ENCODE data around the gene PPM1A. TPM values are rescaled to one million over a fixed set of nuclear protein-coding genes. Genes with fewer than 3 reads are reported as not detected.
A peak's percentile ranks its signal among the peaks of the same experiment; 100 is the strongest.

The PPM1A gene
- polyA plus RNA-seq (2013, experiment 1 of 2; ENCODE audit: insufficient read length), result 33.6 TPM
- polyA plus RNA-seq (2013, experiment 2 of 2; ENCODE audit: insufficient read length), result 37.1 TPM

DNA sequence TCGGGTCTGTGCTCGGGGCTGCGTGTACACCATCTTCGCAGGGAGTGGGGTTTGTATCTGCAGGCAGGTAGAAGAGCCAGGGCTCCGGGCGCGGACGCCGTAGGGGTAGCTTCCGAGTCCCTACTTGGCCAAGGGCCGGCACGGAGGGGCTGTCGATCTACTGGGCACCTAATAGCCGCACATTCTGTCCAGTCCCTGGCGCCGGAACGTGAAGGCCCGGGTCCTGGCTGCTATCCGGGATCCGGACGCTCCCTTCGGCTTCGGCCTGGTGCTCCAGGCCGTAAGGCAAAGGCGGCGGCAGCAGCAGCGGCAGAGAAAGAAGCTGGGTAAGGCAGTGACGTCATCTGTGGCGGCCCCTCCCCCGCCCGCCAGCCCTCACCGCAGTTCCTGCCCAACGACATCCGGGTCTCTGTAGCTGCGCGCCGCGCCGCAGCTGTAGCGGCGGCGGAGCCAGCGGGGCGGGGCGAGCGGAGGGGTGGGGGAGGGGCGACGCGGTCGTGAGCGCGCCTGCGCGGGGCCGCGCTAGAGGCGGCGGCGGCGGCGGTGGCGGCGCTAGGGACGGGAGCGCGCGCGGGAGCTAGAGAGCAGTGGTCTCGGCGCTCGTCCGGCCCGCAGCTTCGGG, at the start of gene PPM1A:
Gene PPM1A (plus strand): TSS at position 525 of the 622 bp plus-strand sequence. CDS start 33,483 bp downstream, outside the sequence.
- DNase-seq, result peak; percentile 96

DNA sequence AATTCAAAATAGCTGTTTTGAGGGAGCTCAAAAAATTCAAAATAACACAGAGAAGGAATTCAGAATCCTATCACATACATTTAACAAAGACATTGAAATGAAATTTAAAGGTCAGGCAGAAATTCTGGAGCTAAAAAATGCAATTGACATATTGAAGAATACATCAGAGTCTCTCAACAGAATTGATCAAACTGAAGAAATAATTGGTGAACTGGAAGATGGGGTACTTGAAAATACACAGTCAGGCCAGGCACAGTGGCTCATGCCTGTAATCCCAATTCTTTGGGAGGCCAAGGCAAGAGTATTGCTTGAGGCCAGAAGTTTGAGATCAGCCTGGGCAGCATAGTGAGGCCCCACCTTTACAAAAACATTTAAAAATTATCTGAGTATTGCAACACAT, 49.7 kb upstream of the PPM1A start:
- DNase-seq, result no peak

DNA sequence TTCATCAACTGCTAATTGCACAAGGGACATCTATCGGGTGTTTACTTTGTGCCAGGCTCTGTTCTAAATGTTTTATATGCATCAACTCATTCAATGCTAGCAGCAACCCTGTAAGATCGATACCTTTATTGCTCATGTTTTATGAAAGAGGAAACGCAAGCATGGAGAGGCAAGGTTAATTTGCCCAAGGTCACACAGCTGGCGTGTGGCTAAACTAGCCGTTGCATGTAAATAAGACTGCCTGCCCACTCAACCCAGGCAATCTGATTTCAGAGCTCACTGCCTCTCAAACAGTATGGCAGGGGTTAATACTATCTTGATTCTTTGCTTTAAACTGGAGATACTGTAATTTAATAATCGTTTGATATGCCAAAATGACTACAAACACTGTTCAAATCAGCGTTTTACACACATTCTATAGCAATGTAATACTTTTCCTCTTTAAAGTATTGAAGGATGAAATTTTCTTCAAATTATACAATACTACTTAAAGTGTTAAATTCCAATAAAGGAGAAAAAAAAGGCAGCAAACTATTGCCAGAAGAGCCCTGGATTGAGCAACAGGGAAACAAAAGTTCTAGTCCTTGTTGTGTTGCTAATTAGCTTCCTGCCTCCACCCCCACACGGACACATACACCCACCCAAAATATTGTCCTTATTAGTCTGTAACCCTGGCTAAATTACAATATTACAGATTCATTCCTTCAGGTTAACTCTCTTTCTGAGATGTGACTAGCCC, 44.7 kb upstream of the PPM1A start:
- DNase-seq, result no peak

DNA sequence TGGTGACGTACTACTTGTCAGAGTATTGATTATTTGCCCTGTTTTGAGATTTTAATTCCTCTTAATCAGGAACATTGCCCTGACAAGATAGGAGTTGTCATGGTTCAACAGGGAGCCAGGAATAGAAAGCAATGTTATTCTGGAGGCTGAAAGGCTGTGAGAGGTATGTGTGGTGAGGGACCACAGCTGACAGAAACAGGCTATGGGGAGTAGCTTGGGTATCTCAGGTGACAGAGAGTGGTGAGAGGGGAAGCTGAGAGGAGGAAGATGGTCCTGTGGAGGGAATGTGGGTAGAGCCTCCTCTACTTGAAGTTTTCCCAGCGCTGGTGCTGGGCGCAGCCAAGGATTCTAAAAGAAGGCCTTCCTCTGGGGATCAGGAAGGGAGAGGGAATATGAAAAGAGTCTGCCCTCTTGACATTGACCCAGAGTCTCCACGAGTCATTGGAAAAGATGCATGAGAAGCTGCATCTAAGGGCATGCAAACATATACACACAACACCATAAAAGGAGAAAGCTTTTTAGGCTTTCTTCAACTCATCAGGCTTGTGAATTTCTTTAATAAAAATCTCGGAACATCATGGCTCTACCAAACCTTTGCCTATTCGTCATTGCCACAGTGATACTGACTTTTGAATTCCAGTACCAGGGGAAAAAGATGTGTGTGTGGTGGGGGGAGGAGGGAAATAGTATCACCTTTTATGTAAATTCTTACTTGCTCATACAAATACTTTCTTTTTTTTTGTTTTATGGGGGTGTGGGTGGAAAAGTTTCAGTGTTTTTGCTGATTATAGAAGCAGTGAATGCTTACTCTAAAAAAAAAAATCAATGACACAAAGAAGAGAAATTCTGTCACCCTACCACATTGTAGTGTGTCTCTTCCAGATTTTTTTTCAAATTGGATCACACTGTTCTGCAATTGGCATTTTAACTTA, 43.9 kb upstream of the PPM1A start:
- DNase-seq, result no peak

DNA sequence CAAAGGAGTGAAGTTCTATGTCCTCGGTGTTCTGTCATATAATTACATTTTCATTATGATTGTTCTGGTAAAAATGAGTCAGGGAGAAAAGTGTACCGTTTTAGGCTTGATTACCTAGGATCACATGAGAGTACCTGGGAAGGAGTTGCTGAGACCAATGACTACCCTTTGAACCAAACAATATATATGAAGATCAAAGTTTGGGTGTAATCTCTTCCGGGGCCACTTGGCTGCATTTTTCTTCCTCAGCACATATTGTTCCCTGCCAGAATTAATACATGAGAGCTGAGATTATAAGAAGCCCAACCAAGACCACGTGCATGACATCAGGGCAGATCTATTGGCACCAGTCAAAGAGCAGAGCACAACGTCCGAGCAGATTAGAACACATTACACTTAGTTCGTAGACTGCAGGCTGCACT, 42.8 kb upstream of the PPM1A start:
- DNase-seq, result no peak

DNA sequence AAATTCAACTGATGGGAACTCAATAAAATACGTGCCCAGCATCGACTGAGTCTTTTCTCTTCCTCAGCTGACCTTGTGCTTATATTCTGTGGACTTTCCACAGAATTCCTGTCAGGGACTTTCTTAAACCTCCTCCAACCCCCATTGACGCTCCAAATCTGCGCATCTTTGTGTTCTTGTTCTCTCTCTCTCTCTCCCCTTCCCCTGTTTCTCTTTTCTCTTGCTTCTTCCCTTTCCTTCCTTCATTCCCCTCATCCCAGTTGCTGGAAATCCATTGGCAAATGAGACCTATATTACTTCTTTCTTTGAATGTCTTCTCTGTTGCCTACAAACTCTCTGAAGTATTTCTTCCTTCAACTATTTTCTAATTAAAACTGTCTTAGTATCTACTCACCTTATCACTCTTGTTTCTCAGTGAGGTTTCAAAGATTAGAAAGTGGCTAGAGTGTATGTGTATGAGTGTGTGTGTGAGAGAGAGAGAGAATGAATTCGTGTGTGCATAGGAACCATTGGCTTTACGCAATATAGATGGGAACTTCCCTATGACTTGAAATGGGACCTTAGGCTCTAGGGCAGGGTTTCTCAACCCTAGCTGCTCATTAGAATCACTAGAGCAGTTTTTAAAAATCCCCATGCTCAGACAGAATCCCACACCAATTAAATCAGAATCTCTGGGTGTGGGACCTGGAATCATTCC, 42.0 kb upstream of the PPM1A start:
- no peak for DNase-seq

DNA sequence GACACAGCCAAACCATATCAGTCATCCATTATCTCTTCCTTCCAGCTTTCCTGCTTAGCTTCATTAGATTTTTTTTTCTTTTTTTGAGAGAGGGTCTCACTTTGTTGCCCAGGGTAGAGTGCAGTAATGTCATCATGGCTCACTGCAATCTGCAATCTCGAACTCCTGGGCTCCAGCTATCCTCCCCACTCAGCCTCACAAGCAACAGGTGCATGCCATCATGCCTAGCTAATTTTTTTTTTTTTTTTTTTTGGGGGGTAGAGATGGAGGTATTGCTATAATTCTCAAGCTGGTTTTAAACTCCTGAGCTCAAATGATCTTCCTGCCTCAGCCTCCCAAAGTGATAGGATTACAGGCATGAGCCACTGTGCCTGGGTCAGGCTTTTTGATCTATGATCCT, 38.3 kb upstream of the PPM1A start:
- DNase-seq, result no peak

DNA sequence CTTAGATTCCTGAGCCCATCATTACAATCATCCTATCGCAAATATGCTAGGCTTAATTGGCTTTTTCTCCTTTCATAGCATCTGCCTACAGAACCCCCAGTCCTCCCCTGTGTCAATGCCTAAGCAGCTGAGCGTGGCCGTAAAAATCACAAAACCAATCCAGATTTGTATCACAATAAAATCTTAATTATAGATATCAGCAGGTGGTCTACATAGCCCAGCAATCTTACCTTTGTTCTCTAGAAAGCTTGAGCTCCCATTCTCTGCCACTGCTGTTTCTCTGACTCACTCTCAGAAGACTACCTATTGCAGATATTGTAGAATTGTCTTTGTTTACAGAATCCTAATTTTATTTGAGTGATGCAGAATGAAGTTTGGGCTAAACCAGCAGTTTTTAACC, 37.9 kb upstream of the PPM1A start:
- no peak for DNase-seq

DNA sequence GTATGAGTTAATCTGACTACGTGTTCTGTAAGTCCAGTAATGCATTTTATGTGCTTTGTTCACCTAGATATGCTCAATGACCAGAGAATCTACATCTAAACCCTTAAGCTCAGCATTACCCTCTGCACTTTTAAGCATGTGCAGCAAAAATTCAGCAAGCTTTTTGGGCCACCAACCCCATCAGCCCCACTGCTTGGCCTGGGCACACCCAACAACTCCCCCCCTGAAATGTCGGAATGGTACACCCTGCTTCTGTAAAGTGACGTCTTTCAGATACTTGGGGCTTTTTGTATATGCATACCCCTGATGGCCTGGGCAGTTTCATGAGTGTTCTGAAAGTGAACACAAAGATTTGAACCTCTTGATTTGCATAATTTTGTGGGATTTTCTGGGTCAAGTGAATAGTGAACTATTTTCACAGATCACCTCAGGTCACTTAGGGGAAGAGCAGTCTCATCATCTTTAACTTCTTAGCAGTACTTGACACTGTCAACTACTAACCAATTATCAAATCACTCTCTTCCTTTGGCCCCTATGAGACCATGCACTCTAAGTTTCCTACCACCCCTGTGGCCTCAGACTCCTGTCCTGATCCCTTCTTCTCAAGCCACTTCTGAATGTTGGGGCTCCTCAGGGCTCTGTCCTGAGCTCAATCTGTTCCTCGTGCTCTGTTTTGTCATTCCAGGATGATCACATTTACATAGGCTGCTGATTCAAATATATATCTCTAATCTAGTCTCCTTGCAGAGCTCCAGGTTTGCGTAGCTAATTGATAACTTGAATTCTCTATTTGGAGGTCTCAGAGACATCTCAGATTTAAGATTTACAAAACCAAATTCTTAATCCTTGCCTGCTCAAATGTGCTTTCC, 36.3 kb upstream of the PPM1A start:
- DNase-seq, result no peak

DNA sequence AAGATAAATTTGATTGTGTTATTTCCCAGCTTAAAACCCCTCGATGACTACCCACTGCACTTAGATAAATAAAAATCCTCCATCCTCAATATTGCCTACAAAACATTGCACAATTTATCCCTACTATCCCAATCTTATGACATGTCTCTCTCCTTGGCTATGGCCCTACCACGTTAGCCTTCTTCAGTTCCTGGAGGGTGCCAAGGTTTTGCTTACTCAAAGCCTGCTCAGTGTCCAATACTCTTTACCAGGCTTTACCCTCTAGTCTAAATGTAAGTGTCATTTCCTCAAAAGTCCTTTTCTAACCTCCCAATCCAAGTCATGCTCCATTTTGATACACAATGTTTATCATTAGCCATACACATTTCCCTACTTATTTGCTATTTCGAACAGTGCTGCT, 35.0 kb upstream of the PPM1A start:
- DNase-seq, result no peak

DNA sequence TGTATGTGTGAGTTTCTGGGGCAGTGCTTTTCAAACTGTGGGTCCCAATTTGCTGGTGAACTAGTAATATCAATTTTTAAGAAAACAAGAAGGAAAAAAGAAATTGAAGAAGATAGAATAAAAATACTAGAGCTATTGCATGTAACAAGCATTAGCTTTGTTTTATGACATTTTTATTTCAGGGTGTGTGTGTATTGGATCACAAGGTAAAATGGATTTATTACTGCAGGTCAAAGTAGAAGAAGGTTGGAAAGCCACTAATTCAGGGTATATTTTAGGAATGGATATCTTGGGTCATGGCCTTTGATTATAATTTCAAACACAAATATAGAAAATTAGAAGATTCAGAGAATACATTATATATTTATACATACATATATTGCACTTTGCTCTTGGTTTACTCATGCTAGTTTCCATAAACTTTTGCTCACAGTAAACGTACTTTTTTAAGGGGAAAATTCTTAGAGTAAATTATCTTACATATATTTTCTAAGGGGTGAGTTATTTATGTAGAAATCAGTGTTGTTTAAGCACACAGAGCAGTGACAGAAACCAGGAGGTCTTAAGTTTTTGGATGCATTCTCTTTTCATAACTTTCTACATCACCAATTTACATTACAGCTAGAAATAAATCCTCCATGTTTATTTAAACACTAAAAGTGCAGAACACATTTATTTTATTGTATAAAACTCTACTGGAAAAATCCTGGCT, 34.5 kb upstream of the PPM1A start:
- DNase-seq, result no peak

DNA sequence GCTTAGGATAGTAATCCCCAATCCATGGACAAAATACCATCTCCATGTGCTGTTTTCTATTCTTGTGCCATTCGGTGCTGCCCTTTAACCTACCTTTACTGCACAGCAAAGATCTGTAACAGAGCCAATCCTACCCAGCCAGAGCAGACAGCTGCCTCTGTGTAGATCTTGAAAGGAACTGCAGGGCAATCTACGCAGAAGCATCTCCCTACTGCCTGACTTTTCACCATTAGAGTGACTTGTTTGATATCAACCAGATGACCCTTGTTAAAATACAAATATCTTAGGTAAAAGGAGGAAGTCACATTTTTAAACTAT, 33.9 kb upstream of the PPM1A start:
- DNase-seq, result no peak

DNA sequence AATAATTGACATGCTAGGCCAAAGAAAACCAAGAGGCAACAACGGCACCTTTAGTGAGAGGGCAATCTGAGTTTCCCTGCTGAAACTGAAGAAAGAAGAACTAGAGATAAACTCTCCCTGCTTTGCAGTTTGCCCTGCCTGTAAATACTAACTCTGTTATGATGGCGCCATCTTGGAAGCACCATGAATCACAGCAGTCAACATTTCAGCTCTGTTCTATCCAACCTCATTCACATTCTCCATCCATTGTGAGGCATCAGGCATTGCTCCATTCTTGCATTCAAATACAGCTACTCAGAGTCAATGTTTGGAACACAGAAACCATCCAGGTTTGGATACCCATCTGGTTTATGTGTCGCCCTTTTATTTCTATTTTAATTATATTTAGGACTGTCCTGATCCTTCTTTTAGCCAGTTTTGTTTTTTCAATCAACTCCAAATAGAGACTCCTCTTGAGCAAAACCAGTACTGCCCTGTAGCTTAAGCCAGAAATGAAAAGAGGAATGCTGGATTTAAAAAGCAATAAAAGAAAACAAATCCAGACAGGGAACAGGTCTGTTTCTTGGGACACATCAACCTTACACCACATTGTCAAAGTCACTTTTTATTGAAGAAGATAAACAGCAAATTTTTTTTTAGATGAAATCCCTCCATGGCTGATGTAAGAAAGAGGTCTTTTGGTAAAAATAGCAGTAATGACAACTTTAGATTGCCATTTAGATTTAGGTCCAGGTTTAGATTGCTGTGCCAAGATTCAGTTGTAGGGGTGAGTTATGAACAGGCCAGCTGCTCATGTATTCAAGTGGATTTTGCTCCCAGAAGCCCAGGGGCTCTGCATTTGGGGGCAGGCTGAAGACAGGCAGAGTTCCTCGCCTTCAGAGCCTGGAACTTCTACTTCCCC, 33.3 kb upstream of the PPM1A start:
- no peak for DNase-seq

DNA sequence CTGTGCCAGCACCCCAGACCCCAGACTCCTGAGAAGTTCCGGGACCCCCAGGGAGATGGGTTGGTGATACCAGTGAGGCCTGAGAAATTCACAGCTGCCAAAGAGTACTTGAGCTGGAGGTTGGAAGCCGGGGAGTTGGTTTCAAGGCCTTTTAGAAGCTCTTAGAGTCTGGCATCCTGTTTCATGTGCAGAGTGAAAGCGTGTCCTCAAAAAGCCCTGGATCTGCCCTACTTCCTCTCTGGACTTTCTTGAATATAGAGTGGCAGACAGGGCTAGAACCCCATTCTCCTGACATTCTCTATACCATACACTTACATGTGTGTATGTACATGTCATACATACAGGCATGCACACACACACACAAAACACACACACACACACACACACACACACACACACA, 31.3 kb upstream of the PPM1A start:
- DNase-seq, result no peak

DNA sequence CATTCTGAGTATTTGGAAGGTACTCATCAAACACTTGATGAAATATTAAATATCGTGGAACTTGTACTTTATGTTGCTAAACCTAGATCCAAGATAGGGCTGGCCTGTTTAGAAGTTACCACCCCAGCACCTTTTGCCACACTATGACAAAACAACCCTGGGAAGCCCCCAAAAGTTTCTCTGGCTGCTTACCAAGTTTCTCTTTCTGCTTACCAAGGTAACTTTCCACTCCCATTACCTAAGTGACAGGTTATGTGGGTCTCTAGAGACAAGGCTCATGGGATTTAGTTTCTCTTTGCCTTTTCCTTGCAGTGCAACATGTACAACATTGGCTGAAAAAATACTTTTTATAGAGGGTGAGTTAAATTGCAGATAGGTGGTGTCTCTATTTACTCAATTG, 28.9 kb upstream of the PPM1A start:
- no peak for DNase-seq

DNA sequence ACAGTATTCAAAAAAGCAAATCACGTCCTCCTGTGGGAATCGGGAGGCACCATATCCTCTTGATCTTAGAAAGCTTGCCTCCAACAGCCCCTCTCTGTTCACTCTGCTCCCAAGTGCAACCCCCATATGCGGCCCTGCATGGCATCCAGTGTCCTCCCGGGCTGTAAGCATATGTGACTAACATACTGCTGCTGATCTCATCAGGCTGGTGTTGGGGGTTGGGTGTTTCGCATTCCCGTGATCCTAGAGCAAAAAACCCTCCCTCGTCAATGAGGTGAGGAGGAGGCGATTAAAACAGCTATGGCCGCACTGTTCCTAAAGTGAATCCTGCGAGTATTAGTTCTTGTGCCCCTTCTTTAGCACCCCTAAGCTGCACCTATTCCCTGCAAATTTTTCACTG, 28.1 kb upstream of the PPM1A start:
- no peak for DNase-seq

DNA sequence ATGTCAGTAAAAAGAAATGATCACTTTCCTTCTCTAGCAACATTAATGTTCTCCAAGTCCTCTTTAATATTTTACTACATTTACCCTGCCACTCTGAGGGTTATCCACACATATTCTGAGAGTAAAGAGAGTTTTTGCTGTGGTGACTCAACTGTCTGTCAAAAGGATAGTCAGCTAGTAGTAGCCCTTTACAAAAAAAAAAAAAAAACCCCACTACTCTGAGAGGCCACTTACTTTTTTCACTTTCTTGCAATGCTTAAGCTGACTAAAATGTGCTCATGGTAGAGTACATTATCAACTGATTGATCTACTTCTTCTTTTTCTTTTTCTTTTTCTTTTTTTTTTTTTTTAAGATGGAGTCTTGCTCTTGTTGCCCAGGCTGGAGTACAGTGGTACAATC, 27.6 kb upstream of the PPM1A start:
- no peak for DNase-seq

DNA sequence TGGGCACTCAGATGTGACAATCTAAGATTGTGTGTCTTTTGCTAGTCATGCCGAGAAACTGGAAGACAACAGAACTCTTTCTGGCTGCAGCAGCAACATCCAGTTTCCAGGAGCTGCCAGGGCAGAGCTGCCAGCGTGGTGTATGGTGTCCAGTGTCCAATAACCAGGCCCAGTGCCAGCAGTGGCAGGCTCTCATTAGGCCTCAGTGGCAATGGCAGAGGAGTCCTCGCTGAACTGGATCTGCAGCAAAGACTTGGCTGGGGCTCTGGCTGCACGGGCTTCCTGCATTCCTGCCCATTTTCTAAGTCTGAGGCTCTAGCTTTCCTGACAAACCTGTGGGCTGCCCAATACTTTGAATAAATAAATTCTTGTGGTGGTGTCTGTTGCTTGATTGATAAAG, 26.2 kb upstream of the PPM1A start:
- DNase-seq, result no peak

DNA sequence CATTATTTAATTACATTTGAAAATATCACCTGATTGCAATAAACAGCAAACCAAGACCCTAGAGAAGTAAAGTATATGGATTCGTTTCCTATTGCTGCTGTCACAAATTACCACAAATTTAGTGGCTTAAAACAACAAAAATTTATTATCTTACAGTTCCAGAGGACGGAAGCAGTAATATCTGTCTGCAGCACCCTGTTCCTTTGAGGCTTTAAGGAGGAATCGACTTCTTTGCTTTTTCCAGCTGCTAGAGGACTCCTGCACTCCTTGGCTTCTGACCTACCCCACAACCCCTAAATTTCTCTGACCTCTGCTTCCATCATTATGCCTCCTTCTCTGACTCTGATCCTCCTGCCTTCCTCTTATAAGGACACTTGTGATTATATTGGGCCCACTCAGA, 23.8 kb upstream of the PPM1A start:
- no peak for DNase-seq

DNA sequence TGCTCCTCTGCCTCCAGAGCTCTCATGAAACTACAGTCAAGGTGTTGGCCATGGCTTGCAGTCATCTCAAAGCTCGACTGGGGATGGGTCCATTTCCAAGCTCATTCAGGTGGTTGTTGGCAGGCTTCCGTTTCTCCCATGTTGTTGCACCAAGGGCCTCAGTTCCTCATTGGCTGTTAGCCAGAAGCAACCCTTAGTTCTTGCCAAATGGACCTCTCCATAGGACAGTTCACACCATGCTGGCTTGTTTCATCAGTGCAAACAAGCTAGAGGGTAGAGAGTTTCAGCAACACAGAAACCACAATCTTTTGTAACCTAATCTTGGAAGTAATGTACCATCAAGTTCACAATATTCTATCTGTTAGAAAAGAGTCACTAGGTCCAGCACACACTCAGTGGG, 22.7 kb upstream of the PPM1A start:
- DNase-seq, result no peak

Measured in fibroblast of skin of scalp (primary cell).